Measurements from ENCODE around the gene CCDC78. TPM values are rescaled to one million over a fixed set of nuclear protein-coding genes. Genes with fewer than 3 reads are reported as not detected.

Gene CCDC78
- total and polyA plus RNA-seq, 2 donors (not counting 3 experiments of a cell fraction or from before 2014, with no cell fraction given), result 0.50 to 1.3 TPM

DNA sequence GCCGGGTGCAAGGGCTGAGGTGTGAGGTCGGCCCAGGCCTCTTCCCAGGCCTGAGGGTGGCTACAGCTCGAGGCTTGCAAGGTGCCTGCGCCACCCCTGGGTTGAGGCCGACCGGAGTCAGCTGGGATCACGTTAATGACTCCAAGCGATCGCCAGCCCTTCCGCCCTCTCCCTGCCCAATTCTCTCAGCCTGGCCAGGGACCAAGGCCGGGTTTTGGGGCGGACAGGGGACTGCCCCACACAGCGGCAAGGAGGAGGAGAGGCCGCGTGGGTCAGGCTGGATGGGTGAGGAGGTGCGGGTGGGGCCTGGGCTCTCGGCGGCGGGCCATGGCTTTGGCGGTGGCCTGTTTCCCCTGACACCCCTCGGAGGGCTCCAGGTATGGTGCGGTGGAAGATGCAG, 32.9 kb downstream of the CCDC78 start:
- ChIA-PET POLR2A (no interaction called here), CTCF (no interaction called here)
- DNase-seq (ENCODE audit: low read depth, low spot score) (no peak), FAIRE-seq (no peak)
- H3K27me3 ChIP-seq (ENCODE audit: control insufficient read depth in 2 of 2, insufficient read depth in 2 of 2, low read length in 2 of 2), result peaks cover 32 to 34% of the 10 kb centered on the region in 2 experiments
- H3K9me3 ChIP-seq (replicated peaks; ENCODE audit: control insufficient read depth, insufficient read depth, low read length), result no peaks in the 10 kb centered on the region
- no peak for TF ChIP-seq EZH2 (IDR thresholded peaks at IDR 0.05; ENCODE audit: borderline replicate concordance, low read depth, low read length, severe bottlenecking)
- TF ChIP-seq GATA2 (IDR thresholded peaks at IDR 0.05; ENCODE audit: insufficient read depth, insufficient read length, low read depth, low read length), result no peak
- TF ChIP-seq, protein P1, sequence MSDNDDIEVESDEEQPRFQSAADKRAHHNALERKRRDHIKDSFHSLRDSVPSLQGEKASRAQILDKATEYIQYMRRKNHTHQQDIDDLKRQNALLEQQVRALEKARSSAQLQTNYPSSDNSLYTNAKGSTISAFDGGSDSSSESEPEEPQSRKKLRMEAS (IDR thresholded peaks at IDR 0.05; ENCODE audit: insufficient read depth, insufficient read length), result no peak
- no peak for TF ChIP-seq FOS (IDR thresholded peaks at IDR 0.05; ENCODE audit: borderline replicate concordance, insufficient read depth, low read length)
- TF ChIP-seq, protein P2, sequence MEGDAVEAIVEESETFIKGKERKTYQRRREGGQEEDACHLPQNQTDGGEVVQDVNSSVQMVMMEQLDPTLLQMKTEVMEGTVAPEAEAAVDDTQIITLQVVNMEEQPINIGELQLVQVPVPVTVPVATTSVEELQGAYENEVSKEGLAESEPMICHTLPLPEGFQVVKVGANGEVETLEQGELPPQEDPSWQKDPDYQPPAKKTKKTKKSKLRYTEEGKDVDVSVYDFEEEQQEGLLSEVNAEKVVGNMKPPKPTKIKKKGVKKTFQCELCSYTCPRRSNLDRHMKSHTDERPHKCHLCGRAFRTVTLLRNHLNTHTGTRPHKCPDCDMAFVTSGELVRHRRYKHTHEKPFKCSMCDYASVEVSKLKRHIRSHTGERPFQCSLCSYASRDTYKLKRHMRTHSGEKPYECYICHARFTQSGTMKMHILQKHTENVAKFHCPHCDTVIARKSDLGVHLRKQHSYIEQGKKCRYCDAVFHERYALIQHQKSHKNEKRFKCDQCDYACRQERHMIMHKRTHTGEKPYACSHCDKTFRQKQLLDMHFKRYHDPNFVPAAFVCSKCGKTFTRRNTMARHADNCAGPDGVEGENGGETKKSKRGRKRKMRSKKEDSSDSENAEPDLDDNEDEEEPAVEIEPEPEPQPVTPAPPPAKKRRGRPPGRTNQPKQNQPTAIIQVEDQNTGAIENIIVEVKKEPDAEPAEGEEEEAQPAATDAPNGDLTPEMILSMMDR (IDR thresholded peaks at IDR 0.05; ENCODE audit: extremely low read depth in 1 of 2, insufficient read depth in 1 of 2, low read depth in 1 of 2, low read length in 2 of 2), result no peak
- H3K9me1 ChIP-seq (replicated peaks; ENCODE audit: control insufficient read depth, extremely low read depth, insufficient read depth, low read length), result no peaks in the 10 kb centered on the region
- H4K20me1 ChIP-seq (replicated peaks; ENCODE audit: control insufficient read depth, extremely low read depth, insufficient read depth, low read length), result no peaks in the 10 kb centered on the region
- no peak overlapping the region for H3K4me3 ChIP-seq (replicated peaks in 1 of 3; ENCODE audit: insufficient read depth in 1 of 3, low read depth in 1 of 3, low read length in 3 of 3)
- H2AFZ ChIP-seq (ENCODE audit: low read depth, low read length), result no peak overlapping the region
- no peaks in the 10 kb centered on the region for H3K79me2 ChIP-seq (ENCODE audit: control insufficient read depth, insufficient read depth, low read length)
- no peak overlapping the region for H3K4me2 ChIP-seq (ENCODE audit: insufficient read depth, low read length)
- H3K27ac ChIP-seq (ENCODE audit: insufficient read depth, low read depth, low read length), result no peak overlapping the region
- H3K9ac ChIP-seq (replicated peaks; ENCODE audit: extremely low read depth, insufficient read depth, low read length), result no peak overlapping the region
- dilution Hi-C loops (cut with MboI; ENCODE audit: extremely low pct_ligation_motif_present, low sequenced_read_pairs), result no loop called here
- BruUV-seq (replicated peaks), result no TSS peak
- H3K36me3 ChIP-seq (ENCODE audit: control insufficient read depth in 2 of 2, extremely low read depth in 1 of 2, insufficient read depth in 2 of 2, low read length in 2 of 2), result no peaks in the 10 kb centered on the region
- H3K4me1 ChIP-seq (ENCODE audit: control insufficient read depth, extremely low read depth, insufficient read depth, low read length), result peaks cover 6% of the 10 kb centered on the region
- intact Hi-C loops (cut with micrococcal nuclease), result no loop called here
